ENCODE measurements around the gene CAPRIN1.
"Not testable (repeated sequence)": the region's sequence is repeated elsewhere in the genome, so short reads cannot be mapped to it uniquely, and the experiment has no call there.

Gene CAPRIN1

DNA sequence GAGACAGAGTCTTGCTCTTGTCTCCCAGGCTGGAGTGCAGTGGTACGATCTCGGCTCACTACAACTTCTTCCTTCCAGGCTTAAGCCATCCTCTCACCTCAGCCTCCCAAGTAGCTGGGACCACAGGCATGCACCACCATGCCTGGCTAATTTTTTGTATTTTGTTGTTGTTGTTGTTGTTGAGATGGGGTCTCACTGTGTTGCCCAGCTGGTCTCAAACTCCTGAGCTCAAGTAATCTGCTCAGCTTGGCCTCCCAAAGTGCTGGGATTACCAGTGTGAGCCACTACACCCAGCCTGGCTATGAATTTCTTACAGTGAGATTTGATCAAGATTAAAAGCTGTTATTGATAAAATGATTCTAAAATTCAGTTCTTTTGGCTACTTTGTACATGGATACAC is 43.4 kb downstream of the CAPRIN1 start:
- DNase-seq = not testable (repeated sequence)

DNA sequence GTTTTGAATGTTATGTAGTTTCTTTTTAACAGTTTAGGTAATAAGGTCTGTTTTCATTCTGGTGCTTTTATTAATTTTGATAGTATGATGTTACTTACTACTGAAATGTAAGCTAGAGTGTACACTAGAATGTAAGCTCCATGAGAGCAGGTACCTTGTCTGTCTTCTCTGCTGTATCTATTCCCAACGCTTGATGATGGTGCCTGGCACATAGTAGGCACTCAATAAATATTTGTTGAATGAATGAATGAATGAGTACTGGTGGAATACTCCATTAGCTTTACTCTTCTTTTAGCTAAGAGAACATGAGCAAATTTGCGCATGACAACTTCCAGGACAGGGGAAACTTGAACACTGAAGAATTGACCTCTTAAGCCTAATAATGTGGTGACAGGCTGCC is 47.3 kb downstream of the CAPRIN1 start:
- no peak for DNase-seq

DNA sequence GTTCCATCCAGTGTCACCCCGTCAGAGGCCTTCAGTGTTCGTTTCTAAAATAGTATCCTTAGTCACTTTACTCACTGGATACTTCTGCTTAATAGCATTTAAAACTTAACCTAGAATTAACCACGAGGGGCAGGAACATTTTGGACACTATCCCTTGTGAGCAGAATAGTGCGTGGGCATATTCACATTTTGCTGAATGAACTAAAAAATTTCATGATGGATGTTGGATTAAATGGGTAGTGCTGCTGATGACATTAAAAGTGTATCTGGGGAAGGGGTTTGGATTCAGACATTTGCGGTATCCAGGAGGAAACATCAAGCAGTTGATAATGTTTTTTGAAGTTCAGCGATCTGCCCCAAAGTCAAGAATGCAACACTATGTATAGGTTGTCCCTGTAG is 53.1 kb downstream of the CAPRIN1 start:
- no peak for DNase-seq

DNA sequence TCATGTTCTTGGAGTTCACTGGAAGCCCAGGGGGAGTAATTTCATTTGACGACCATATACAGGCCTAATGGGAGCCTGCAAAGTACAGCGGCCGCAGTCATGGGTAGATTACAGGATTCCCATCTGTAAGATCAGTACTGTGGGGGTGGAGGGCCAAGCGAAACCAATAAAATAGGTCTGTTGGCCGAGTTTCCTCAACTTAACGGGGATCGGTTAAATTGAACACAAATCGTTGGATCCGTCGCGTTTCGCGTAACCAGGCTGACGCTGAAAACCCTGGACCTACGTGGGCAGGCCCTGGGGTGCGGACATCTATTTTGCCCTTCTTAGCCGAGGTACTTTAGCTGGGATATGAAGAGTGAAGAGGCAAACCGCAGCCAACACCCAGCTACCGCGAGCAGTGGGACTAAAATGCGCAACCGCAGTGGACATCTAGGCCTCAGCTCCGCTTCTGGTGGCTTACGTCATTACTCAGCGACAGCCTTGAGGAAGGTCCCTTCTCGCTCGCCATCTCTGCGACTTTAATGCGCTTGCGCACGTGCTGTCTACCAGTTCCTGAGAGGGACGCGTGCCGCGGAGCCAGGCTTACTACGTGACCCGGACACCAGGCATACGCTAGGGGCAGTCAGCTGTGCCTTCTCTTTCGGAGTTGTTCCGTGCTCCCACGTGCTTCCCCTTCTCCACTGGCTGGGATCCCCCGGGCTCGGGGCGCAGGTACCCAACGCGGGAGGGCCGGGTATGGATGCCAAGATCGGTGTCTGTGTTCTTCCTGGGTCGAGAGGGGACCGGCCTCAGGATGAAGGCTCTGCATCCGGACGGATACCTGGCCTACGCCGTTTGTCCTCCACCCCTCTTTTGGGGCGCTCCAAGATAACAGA is 53.8 kb downstream of the CAPRIN1 start, which contains the start of gene NAT10:
Gene NAT10 (plus strand): TSS at position 551 of the 878 bp plus-strand sequence. CDS start 2,597 bp downstream, outside the sequence.
- DNase-seq = peak; percentile 98

DNA sequence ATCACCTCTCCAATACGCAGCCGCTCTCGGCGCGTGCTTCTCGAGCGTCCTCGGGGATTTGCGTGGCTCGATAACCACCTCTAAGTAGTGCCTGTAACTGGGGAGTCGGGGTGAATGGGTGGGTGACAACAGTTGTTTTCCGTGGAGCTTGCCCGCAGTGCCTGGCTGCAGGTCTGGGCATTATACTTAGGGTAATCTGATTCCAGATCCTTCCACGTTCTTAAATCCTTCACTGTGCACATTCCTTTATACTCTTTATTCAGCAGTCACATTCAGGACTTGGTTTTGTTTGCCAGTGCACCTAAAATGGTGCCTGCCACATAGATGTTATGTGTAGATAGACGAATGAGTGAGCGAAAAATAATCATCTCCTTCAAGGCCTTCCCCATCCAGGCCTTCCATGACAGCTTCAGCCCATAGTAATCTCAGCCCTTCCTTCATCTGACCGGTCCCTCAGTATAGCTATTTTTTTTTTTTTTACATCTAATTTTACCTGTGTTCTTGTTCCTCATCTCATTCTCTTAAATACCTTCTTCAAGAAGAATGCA is 54.5 kb downstream of the CAPRIN1 start:
- DNase-seq = no peak

DNA sequence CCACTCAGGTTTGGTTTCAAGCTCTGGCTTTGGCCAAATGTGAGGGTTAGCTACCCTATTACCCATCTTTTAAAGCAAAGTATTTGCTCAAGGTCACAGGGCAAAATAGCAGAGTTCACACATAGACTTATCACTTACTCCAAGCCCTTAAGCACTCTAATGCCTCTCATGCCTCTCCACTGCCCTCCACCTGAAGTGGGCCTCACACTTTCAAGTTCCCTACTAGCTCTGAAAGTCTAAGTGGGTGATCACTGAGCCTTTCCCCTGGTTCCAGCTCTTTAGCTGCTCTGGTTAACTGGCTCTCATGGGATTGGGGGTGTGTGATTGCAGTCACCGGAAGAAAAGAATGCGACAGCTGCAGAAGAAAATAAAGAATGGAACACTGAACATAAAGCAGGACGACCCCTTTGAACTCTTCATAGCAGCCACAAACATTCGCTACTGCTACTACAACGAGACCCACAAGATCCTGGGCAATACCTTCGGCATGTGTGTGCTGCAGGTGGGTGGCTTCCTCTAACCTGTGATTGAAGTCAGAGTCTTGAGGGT is 60.3 kb downstream of the CAPRIN1 start:
- DNase-seq = no peak

DNA sequence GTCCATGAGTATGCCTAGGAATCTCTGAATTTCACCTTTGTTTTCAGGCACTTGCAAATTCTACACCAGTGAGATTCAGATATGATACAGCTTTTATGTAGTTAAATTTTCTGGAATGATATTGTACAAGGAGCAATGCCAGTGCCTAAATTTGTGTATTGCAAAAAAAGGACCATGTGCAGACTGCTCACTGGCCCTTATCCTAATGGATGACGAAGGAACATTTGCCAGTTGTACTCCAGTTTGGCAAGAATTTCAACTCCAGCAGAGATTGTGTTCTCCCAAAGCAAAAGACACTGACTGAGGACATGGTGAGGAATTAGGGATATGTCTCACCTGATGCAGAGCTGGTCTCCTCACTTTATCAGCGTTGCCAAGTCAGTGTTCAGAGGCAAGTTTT is 62.5 kb downstream of the CAPRIN1 start:
- no peak for DNase-seq

DNA sequence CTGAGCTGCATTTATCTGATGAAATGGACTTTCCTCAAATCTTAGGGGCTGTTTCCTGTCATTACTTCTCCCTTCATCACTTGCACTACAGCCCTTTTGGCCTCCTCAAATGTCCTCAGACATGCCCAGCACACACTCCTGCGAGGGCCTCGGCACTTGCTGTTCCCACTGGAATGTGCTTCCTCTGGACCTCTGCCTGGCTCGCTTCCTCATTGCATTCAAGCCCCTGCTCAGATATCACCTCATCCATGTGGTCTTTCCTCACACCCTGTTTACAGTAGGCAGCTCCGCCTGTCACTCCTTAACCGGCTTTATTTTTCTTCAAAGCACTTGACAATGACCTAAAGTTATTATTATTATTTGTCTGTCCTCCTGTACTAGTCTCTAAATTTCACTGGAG is 62.9 kb downstream of the CAPRIN1 start:
- no peak for DNase-seq

DNA sequence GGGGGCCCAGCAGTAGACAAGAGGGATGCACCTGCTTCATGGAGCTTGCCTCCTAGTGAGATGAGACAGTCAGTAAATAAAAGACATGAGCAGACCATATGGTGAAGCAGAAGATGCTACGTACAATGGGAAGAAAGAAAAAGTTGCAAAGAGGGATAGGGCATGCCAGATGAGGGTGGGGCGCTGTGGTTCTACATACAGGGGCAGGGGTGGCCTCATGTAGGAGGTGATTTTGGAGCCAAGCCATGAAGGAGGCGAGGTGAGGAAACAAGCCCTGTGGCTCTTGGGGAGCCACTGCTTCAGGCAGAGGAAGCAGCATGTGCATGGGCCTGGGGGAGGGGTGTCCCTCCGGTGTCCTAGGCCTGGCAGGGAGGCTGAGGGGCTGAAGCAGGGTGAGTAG is 69.1 kb downstream of the CAPRIN1 start:
- no peak for DNase-seq

DNA sequence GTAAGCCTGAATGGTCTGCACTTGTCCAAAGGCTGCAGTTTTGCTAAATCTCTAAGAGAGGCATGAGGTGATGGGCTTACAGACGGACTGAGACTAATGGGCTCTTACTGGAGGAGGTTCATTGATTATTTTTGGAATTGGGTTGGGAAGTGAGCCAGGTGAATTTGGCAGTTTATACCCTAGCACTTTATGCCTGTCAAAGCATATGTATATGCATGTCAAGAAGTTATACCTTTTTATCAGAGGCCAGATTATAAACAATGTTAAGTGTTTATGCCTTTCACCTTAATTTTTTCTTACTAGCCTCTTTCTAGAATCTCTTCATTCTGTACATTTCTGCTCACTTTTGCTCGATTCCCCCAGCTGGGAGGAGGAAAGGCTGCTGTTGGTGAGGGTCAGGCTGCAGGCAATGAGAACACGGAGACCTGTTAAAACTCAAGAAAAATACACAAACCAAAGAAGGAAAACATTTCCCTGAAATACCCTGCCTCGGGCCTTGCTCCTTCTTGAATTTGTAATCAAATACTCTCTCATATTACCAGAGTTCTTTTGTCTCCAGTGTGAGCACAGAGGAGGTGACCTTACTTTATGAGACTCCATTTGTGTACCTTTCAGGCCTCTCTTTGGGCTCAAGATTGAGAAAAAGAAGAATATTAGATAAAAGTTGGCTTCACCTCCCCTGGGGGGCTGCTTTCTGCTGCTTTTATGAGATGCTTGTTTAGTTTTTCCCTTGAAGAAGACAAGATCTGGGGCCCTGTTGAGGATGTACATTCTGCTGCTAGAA is 73.5 kb downstream of the CAPRIN1 start:
- no peak for DNase-seq

DNA sequence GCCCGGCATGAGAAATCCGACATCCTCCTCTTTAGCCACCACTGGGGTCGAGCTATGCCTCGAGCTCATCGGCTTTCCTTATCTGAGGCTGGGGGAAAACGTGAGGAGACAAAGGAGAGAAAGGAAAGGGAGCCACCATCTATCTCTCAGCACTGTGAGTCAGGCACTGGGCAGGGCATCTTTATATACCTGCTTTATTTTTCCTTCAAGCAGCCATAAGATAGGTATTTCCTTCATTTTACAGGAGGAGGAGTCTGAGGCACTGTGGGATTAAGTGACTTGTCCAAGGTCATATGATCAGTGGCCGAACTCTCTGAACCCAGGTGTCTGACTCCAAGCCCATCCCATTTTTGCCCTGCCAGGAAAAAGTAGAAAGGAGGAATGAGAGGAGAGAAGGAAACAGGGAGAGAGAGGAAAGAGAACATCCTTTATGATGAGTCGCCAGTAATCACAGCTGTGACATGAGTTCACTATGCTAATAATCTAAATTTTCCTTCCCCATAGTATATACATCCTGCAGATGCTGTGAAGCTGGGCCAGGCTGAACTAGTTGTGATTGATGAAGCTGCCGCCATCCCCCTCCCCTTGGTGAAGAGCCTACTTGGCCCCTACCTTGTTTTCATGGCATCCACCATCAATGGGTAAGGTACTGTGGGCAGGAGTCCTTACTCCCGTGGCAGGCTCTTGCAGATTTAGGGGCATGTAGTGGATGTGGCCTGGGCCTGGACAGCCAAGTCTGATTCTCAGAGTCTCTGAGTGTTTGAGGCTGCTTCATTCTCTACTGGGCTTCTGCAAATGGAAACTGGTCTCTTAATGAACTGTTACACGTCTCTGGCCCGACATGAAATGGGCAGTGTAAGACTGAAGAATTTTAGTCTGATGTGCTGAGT is 75.7 kb downstream of the CAPRIN1 start:
- no peak for DNase-seq

DNA sequence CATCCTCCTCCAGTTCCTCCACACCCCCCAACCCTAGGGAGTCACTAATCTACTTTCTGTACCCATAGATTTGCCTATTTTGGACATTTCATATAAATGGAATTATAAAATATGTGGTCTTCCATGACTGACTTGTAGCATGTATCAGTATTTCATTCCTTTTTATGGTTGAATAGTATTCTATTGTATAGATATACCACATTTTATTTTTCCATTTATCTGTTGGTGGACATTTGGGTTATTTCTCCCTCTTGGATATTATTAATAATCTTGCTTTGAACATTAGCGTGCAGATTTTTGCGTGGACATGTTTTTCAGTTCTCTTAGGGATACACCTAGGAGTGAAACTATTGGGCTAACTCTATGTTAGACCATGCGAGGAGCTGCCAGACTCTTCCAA is 77.3 kb downstream of the CAPRIN1 start:
- DNase-seq = no peak

DNA sequence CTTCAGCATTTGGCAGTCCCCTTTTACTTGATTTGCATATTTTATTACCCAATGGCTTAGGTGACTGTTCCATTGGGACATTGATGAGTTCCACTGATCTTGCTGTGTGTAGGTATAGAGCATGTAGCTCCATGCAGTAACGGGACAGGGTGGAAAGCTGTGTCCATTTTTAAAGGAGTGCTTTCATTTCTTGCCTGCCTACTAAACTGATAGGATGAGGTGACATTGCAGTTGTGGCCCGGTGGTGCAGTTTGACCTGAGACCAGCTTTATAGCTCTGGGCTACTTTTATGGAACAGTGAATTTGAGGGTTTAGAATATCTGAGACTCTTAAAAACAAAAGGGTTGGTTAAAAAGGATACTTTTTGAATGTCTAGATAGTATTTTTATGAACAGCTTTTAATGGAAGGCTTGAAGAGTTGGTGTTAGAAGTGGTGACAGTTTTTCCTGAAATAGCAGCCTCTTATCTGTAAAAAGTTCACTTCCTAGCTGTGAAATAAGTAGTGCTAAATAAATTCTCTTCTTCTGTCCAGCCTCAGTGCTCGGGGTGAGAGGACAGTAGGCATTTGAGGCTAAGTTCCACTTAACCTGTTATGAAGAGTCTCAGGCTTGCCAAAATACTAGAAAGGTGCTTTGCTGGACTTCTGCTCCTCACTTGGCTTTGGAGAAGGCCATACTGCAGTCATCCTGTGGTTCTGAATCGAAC is 80.9 kb downstream of the CAPRIN1 start:
- no peak for DNase-seq

DNA sequence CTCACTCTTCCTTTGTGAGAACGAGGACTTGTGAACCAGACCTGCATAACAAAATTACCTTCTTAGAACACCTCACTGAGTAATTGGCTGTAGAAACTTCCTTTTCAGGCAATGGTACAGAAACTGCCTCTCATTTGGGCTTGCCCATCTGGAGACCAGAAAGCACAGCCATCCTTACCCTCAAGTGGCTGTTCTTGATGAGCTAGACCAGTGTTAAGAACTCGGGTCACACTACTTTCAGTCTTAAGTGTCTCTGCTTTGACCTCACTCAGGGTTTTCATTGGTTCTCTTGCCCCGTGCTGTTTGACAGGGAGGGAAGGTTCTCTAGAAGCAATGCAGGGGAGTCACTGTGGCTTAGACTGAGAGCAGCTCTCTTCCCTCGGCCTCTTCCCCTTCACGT is 83.2 kb downstream of the CAPRIN1 start:
- DNase-seq = no peak

DNA sequence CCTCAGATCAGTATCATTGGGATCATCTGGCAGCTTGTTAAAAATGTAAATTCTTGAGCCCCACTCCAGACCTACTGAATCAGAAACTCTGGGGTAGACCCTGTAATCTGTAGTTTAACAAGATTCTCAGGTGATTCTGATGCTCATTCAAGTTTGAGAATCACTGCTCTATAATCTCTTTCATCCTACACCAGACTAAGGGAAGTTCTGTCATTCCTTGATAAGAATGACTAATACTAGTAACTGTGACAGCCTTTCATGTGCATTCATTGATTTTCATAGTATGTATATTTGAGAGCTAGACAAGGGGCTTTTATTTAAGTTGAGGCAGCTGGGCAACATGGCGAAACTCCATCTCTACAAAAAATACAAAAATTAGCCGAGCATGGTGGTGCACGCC is 83.9 kb downstream of the CAPRIN1 start:
- DNase-seq = no peak

DNA sequence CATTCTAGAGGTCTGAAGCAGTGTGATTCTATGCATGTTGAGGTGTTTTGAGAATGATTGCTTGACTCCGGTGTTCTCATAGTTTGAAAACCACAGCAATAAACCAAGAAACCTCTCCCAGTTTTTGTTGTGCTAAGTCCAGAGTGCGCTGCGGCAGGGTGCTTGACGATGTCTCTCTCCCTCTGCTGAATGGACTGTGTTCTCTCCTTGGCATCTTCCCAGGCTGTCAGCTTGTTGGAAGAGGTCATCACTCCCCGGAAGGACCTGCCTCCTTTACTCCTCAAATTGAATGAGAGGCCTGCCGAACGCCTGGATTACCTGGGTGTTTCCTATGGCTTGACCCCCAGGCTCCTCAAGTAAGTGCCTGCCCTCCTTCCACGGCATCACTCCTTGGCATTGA is 84.9 kb downstream of the CAPRIN1 start:
- no peak for DNase-seq

DNA sequence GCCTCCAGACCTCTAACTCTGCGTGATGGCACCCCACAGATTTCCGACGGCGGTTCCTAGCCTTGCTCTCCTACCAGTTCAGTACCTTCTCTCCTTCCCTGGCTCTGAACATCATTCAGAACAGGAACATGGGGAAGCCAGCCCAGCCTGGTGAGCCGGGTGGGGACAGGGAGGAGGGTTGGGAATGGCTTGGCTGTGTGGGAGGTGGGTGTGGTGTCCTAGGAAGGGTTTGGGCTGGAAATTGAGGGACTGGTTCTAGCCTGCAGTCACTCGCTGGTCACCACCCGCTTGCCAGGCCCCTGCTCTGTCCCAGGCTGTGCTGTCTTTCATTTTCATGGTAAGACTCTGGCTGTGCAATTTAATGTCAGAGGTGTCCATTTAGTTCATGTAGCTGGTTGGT is 87.8 kb downstream of the CAPRIN1 start:
- no peak for DNase-seq

DNA sequence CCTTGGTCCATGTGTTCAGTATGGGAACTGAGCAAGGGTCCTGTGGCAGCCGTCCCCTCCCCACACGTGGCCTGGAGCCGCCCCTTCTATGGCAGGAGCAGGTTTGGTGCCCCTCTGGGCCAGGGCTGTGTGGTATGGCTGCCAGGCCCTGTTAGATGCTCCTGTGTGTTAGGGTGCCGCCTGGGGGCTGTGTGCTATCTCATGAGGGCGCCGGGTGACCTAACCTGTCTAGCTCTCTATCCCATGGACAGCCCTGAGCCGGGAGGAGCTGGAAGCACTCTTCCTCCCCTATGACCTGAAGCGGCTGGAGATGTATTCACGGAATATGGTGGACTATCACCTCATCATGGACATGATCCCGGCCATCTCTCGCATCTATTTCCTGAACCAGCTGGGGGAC is 88.6 kb downstream of the CAPRIN1 start:
- DNase-seq = no peak

DNA sequence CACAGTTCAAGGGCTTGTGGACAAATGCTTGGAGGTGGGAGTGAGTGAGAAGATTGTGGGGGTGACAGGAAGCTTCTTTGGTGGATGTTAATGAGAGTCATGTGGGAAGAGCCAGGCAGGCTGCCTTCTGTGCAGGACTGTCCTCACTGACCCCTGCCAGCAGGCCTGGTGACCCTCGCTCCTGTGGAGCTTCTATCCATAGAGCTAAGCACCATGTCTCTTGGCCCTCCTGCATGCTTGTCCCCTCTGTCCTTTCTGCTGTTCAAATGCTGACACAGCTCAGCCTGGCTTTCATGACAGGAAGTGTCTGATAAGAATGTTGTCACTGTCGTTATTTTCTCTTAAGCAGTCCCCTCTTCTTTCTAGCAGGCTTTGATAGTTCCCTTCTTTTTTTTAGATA is 91.5 kb downstream of the CAPRIN1 start:
- no peak for DNase-seq

DNA sequence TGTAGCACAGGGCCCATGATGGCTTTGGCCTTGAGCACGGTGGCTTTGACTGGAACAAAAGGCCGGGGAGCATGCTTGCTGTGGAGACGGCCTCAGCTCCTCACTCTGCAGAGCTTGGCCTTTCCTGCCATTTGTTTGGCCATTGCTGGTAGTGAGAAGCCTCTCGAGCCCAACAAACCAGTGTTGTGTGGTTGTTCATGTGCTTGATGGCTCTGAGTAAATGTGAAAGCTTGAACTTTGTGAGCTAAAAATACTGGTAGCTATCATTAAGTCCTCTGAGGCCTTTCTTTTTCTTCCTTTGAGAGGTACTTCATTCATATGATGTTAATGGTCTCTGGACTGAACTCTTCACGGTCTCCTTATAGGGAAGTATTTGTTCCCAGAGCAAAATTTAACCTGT is 93.5 kb downstream of the CAPRIN1 start:
- DNase-seq = no peak

DNA sequence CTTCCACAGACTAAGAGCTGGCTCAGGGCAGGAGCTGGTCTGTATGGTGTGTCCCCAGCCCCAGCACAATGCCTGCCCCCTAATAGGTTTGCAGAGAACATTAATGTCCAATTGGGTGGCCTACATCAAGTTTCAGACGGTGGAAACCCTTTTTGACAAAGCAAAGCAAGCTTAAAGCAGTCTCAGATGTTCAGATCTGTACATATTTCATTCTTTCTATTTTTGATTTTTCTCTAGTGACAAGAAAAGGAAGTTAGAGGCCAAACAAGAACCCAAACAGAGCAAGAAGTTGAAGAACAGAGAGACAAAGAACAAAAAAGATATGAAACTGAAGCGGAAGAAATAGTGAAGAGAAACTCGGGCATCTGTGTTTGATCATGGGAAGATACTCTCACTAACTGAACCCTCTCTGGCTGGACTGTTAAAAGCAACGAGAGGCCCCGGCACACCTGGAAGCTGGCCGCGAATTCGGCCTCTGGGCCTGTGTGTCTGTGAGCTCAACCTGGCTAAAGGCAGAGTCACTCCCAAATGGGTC is 94.4 kb downstream of the CAPRIN1 start:
- no peak for DNase-seq

DNA sequence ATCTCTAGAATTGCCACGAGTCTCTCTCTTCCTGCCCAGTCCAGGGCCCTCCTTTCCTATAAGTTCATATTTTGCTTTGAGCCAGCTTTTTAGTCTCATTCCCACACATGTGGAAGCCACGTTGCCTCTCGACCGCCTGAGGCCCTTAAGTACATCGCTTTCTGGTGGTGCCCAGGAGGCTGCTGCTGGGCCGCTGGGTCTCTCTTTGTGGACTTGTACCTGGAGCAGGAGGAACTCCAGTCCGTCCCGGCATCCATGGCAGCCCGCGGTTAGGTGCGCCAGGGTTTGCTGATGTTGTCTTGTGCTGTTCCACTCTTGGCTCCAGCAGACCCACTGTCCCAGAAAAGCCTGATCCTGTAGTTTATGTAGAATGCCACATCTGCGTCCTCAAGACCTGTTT is 94.9 kb downstream of the CAPRIN1 start:
- DNase-seq = no peak

Data from NCI-H2227 treated with DMSO at 0.1 percent for 48 hours (cell line).